ENCODE results near the gene LARP4B.

LARP4B gene

DNA sequence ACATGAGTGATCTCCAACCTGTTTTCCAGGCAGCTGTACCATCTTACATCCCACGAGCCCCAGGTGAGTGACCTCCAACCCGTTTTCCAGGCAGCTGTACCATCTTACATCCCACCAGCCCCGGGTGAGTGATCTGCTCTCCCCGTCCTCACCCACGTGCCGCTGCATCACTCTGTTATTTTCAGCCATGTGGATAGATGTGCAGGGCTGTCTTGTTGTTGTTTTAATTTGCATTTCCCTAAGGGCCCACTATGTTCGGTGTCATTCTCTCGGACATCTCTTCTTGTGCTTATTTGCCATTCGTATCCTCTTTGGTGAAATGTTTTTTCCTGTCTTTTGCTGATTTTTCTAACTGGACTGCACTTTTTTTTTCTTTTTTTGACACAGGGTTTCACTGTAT, 17.9 kb upstream of the LARP4B start:
- in situ Hi-C loops (cut with HindIII; ENCODE audit: low sequenced_read_pairs), result no loop called here
- DNase-seq (ENCODE audit: low read depth, low spot score), result no peak
- TF ChIP-seq, protein P1, sequence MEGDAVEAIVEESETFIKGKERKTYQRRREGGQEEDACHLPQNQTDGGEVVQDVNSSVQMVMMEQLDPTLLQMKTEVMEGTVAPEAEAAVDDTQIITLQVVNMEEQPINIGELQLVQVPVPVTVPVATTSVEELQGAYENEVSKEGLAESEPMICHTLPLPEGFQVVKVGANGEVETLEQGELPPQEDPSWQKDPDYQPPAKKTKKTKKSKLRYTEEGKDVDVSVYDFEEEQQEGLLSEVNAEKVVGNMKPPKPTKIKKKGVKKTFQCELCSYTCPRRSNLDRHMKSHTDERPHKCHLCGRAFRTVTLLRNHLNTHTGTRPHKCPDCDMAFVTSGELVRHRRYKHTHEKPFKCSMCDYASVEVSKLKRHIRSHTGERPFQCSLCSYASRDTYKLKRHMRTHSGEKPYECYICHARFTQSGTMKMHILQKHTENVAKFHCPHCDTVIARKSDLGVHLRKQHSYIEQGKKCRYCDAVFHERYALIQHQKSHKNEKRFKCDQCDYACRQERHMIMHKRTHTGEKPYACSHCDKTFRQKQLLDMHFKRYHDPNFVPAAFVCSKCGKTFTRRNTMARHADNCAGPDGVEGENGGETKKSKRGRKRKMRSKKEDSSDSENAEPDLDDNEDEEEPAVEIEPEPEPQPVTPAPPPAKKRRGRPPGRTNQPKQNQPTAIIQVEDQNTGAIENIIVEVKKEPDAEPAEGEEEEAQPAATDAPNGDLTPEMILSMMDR (IDR thresholded peaks at IDR 0.05; ENCODE audit: low read depth, low read length), result no peak
- no peak overlapping the region for H3K4me3 ChIP-seq (ENCODE audit: low read depth, low read length)

DNA sequence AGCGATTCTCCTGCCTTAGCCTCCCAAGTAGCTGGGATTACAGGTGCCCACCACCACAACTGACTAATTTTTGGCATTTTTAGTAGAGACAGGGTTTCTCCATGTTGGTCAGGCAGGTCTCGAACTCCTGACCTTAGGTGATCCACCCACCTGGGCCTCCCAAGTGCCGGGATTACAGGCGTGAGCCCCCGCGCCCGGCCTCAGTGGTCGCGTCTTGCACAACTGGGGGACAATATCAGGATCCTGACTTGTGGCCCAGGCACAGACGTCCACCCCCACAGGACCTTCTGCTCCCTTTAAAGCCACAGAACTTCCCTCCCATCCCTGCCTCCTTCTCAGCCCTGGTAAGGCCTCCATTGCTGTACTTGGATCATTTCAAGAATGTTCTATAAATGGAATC, 16.8 kb upstream of the LARP4B start:
- no peak overlapping the region for H3K4me3 ChIP-seq (ENCODE audit: low read depth, low read length)
- no peak for DNase-seq (ENCODE audit: low read depth, low spot score)
- TF ChIP-seq, protein P1 (IDR thresholded peaks at IDR 0.05; ENCODE audit: low read depth, low read length), result no peak
- in situ Hi-C loops (cut with HindIII; ENCODE audit: low sequenced_read_pairs), result no loop called here

DNA sequence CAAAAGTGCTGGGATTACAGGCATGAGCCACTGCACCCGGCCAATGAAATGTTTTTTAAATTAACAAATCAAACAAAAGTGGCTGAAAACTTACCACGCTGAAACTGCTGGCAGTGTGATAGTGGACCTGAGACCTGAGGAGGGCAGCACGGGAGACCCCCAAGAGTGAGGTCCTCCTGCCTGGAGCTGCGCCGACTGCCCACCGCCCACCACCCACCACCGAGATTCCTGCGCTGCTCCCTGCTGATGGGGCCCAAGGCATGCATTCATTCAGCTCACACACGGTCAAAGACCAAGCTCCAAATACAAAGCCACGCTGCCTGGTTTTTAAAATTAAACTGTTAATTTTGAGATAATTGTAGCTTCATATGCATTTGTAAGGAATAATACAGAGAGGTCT, 16.4 kb upstream of the LARP4B start:
- no peak overlapping the region for H3K4me3 ChIP-seq (ENCODE audit: low read depth, low read length)
- TF ChIP-seq, protein P1 (IDR thresholded peaks at IDR 0.05; ENCODE audit: low read depth, low read length), result no peak
- in situ Hi-C loops (cut with HindIII; ENCODE audit: low sequenced_read_pairs), result no loop called here
- no peak for DNase-seq (ENCODE audit: low read depth, low spot score)

DNA sequence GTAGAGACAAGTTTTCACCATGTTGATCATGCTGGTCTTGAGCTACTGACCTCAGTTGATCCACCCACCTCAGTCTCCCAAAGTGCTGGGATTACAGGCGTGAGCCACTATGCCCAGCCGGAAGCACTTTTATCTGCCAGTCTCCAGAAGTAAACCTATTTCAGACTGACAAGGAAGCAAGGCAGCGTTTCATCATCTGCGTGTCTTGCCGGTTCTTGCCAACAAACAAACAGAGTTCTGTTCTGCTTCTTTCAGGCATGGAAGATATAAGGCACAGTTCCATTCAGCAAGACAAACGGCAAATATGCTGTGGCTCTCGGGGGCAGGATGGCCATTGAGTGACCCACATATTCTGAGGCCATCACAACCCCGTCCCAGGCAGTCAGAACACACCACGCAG, 15.5 kb upstream of the LARP4B start:
- no peak for DNase-seq (ENCODE audit: low read depth, low spot score)
- in situ Hi-C loops (cut with HindIII; ENCODE audit: low sequenced_read_pairs), result no loop called here
- H3K4me3 ChIP-seq (ENCODE audit: low read depth, low read length), result no peak overlapping the region
- TF ChIP-seq, protein P1 (IDR thresholded peaks at IDR 0.05; ENCODE audit: low read depth, low read length), result no peak

DNA sequence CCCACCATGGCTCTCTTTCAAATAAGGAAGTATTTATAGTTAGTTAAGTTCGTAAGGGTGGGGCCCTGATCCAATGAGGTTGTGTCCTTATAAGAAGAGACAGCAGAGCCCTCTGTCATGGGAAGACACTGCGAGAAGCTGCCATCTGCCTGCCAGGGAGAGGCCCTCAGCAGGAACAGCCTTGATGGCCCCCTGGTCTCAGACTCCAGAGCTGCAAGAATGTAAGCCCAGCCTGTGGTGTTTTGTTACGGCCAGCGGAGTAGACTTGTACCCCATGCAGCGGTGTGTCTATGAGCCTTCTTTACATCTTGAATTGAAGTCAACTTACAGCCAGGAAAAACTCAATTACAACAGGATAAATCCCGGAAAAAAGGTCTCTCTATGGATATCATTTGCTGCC, 14.3 kb upstream of the LARP4B start:
- H3K4me3 ChIP-seq (ENCODE audit: low read depth, low read length), result no peak overlapping the region
- in situ Hi-C loops (cut with HindIII; ENCODE audit: low sequenced_read_pairs), result no loop called here
- TF ChIP-seq, protein P1 (IDR thresholded peaks at IDR 0.05; ENCODE audit: low read depth, low read length), result no peak
- DNase-seq (ENCODE audit: low read depth, low spot score), result no peak

DNA sequence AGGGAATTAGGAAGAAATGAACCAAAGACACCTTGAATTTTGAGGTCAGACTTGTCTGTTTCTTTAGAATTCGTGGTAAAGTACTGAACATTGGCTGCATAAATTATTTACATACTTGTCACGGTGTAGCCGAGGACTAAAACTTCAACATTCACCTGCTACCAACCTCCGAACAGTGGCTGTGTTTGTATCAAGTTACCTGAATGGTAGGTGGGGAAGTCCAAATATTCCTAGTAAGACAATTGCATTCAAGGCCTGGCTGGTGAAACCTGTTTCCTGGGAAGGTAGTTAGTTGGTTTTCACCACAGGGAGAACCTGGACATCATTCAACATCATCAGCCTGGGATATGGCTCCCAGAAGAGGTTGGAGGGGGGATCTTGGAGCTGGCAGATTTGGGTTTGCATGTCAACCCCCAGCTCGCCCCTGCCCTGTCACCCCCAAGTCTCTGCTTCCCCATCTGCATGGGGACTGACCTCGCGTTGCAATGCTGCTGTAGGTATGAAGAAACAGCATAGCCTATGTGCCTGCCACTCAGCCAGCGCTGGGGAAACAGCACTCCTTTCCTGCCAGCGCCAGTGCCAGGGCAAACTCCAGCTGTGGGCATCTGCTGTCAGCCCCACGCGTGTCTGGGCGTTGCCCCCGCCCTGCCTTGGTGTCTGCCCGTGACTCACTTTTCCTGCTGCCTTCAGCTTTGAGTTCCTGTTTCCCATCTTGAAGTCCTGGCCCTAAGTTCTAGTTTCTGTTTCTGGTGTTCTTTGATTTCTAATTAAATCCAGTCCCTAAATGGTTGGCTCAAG, 12.7 kb upstream of the LARP4B start:
- in situ Hi-C loops (cut with HindIII; ENCODE audit: low sequenced_read_pairs), result no loop called here
- peak; percentile 21 for DNase-seq (ENCODE audit: low read depth, low spot score)
- H3K4me3 ChIP-seq (ENCODE audit: low read depth, low read length), result no peak overlapping the region
- TF ChIP-seq, protein P1 (IDR thresholded peaks at IDR 0.05; ENCODE audit: low read depth, low read length), result no peak
